Tracheal epithelial cell (primary cell): ENCODE data around the gene TMEM131. TPM values are rescaled to one million over a fixed set of nuclear protein-coding genes. Genes with fewer than 3 reads are reported as not detected.

Experiments used
- total RNA-seq: library from RNA; depleted of rRNA; stranded (reverse); fragments of >200 nt; gene quantifications from 2 replicates; pipeline ENCODE4 v1.2.1, GENCODE V29; 2014

TMEM131 gene, protein sequence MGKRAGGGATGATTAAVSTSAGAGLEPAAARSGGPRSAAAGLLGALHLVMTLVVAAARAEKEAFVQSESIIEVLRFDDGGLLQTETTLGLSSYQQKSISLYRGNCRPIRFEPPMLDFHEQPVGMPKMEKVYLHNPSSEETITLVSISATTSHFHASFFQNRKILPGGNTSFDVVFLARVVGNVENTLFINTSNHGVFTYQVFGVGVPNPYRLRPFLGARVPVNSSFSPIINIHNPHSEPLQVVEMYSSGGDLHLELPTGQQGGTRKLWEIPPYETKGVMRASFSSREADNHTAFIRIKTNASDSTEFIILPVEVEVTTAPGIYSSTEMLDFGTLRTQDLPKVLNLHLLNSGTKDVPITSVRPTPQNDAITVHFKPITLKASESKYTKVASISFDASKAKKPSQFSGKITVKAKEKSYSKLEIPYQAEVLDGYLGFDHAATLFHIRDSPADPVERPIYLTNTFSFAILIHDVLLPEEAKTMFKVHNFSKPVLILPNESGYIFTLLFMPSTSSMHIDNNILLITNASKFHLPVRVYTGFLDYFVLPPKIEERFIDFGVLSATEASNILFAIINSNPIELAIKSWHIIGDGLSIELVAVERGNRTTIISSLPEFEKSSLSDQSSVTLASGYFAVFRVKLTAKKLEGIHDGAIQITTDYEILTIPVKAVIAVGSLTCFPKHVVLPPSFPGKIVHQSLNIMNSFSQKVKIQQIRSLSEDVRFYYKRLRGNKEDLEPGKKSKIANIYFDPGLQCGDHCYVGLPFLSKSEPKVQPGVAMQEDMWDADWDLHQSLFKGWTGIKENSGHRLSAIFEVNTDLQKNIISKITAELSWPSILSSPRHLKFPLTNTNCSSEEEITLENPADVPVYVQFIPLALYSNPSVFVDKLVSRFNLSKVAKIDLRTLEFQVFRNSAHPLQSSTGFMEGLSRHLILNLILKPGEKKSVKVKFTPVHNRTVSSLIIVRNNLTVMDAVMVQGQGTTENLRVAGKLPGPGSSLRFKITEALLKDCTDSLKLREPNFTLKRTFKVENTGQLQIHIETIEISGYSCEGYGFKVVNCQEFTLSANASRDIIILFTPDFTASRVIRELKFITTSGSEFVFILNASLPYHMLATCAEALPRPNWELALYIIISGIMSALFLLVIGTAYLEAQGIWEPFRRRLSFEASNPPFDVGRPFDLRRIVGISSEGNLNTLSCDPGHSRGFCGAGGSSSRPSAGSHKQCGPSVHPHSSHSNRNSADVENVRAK (N-terminal part only)
- 18.8 and 19.8 TPM in 2 replicates for total RNA-seq

DNA sequence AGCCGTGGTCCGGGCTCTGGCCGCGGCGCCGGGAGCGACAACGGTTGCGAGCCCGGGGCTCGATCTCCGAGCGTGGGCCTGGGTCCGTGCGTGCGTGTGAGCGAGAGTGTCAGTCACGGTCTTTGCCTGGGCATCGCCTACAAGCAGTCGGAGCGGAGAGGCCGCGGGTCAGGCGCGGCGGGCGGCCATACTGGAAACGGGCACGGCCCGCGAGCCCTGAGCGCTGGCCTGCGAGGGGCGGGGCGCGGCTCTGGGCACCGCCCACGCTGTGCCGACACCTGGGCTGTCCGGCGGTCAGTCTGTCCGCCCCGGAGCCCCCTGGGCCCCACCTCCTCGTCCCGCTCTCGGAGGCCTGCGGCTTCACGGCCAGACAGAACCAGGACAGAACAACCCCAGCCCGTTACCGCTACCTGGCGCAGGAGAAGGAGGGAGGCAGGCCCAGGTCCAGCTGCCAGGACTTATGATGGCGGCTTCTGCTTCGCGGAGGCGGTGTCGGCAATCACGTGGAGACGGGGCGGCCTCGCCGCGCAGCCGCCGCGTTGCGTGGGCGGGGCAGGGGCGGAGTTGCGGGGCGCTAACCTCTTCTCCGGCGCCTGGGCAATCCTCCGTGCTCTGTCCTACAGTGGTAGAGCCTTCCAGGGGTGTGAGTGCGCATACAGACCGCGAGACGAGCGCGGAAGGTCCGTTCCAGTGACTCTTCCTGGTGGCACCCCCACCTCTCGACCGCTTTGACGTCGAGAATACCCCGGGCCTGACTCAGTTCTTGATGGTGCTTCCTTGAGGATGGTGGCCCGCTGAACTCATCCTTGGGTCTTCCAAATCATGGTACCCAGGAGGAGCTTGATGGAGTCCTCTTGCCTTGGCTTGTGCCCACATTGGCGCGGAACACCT lies at the start of gene TMEM131:
Gene TMEM131, minus strand, starts transcription at position 215 of the 891 bp plus-strand sequence. CDS start 286 bp downstream, outside the sequence.

DNA sequence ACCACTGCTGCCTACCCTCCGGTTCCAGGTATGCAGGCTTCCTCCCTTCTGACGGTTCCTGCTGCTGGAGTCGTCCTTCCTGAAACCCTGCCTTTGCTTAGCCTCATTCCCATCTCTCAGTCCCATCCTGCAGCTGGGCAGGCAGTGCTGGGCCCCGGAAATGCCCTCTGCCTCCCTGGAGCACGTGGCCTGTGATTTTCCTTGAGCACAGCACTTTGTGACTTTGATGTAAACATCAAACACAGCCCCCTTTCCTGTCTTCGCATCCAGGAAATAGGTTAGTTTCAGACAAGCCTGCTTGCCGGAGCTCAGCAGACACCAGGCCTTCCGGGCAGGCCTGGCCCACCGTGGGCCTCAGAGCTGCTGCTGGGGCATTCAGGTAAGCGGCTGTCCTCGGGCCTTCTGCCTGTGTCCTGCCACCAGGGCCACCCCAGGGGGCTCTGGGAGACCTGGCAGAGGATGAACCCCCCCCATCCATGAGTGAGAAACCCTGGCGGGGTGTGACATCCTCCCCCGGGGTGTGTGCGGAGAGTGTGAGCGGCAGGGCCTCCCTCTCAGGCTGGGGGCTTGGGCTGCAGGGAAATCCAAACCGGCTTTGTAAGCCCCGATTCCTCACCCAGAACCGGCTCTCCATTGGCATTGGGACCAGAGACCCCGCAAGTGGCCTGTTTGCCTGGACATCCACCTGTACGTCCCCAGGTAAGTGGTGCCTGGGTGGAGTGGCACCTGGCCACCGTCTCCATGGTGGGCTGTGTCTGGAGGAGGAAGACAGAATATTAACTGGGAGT lies 282.3 kb downstream of the TMEM131 start, which contains the start of gene ZAP70:
Gene ZAP70, plus strand, starts transcription at position 281 of the 788 bp plus-strand sequence. CDS start 10,461 bp downstream, outside the sequence.

Other genes starting within 250 kb of the TMEM131 start
- gene VWA3B, start 91.2 kb upstream of the TMEM131 start, total RNA-seq = under 0.01 TPM in 1 of 2 replicates, not detected in the other